HepG2 (cell line): Measurements from ENCODE around the gene SAP25. TPM values are rescaled to one million over a fixed set of nuclear protein-coding genes. Genes with fewer than 3 reads are reported as not detected.

Experiments
- HNRNPLL ChIP-seq: fragments of 200-400 bp; formaldehyde crosslinking; IDR thresholded peaks from 2 replicates; pipeline ENCODE4 v1.6.1; 2017; ENCODE audit warnings: mild to moderate bottlenecking, low read depth, low read length; ENCODE audit not compliant: poor library complexity, severe bottlenecking
- KAT2B ChIP-seq: fragments of 150-350 bp; IDR thresholded peaks from 2 replicates; pipeline ENCODE4 v1.6.1; 2014; ENCODE audit warnings: low read depth, low read length, borderline replicate concordance
- NR2F1 ChIP-seq, 2 experiments: fragments of 450-650 bp in 1 of 2; formaldehyde crosslinking in 1 of 2; IDR thresholded peaks; 2 replicates each; pipeline versions ENCODE4 v1.5.0 to v1.6.1; 2016 to 2020; ENCODE audit warnings: mild to moderate bottlenecking in 1 of 2, missing compliant biosample characterization in 1 of 2, missing genetic modification reagents in 1 of 2, moderate library complexity in 1 of 2
- RCOR2 ChIP-seq: IDR thresholded peaks from 2 replicates; pipeline ENCODE4 v1.6.1; 2016; ENCODE audit warnings: missing biosample characterization, missing genetic modification reagents
- RFX1 ChIP-seq: fragments of 450-650 bp; IDR thresholded peaks from 2 replicates; pipeline ENCODE4 v1.6.1; 2017
- RFX5 ChIP-seq: IDR thresholded peaks from 2 replicates; pipeline ENCODE4 v1.6.1; 2011; ENCODE audit warnings: low read depth, low read length, improper control_type of control experiment
- RNF2 ChIP-seq: fragments of 450-650 bp; conservative IDR thresholded peaks from 2 replicates; pipeline ENCODE4 v1.6.1; 2016; ENCODE audit warnings: low read depth
- TAF1 ChIP-seq: sonication (generic); formaldehyde crosslinking; IDR thresholded peaks from 2 replicates; pipeline ENCODE4 v1.4.0; 2020; ENCODE audit warnings: missing genetic modification reagents
- THAP11 ChIP-seq: IDR thresholded peaks from 2 replicates; pipeline ENCODE4 v1.6.1; 2016; ENCODE audit warnings: missing biosample characterization, missing genetic modification reagents
- ZBTB7A ChIP-seq: sonication (generic); formaldehyde crosslinking; IDR thresholded peaks from 2 replicates; pipeline ENCODE4 v1.8.0; 2022; ENCODE audit warnings: mild to moderate bottlenecking, missing genetic modification reagents
- ZFAT ChIP-seq: sonication (generic); formaldehyde crosslinking; conservative IDR thresholded peaks from 2 replicates; pipeline ENCODE4 v1.8.1; 2023; ENCODE audit warnings: missing genetic modification reagents, inconsistent platforms
- ZFP62 ChIP-seq: sonication (generic); formaldehyde crosslinking; IDR thresholded peaks from 2 replicates; pipeline ENCODE4 v1.4.0; 2020; ENCODE audit warnings: missing genetic modification reagents
- ZKSCAN5 ChIP-seq: sonication (generic); formaldehyde crosslinking; IDR thresholded peaks from 2 replicates; pipeline ENCODE4 v1.5.1; 2020; ENCODE audit warnings: mild to moderate bottlenecking, missing genetic modification reagents
- ZNF3 ChIP-seq: IDR thresholded peaks from 2 replicates; pipeline ENCODE4 v1.7.0; 2017; ENCODE audit warnings: inconsistent platforms
- ZNF326 ChIP-seq: sonication (generic); formaldehyde crosslinking; IDR thresholded peaks from 2 replicates; pipeline ENCODE4 v1.4.0; 2020; ENCODE audit warnings: missing genetic modification reagents, borderline replicate concordance
- ZNF44 ChIP-seq: sonication (generic); formaldehyde crosslinking; IDR thresholded peaks from 2 replicates; pipeline ENCODE4 v1.5.1; 2020; ENCODE audit warnings: mild to moderate bottlenecking, missing genetic modification reagents
- ZNF496 ChIP-seq: sonication (generic); formaldehyde crosslinking; IDR thresholded peaks from 2 replicates; pipeline ENCODE4 v1.8.1; 2023; ENCODE audit warnings: mild to moderate bottlenecking, moderate library complexity, missing genetic modification reagents; ENCODE audit not compliant: insufficient replicate concordance
- ZNF546 ChIP-seq: sonication (generic); formaldehyde crosslinking; conservative IDR thresholded peaks from 2 replicates; pipeline ENCODE4 v1.8.1; 2023; ENCODE audit warnings: mild to moderate bottlenecking, missing genetic modification reagents
- ZNF780A ChIP-seq: sonication (generic); formaldehyde crosslinking; IDR thresholded peaks from 2 replicates; pipeline ENCODE4 v1.8.0; 2022; ENCODE audit warnings: mild to moderate bottlenecking, missing genetic modification reagents, moderate library complexity
- ZSCAN22 ChIP-seq: sonication (generic); formaldehyde crosslinking; IDR thresholded peaks from 2 replicates; pipeline ENCODE4 v1.4.0; 2020; ENCODE audit warnings: mild to moderate bottlenecking, missing genetic modification reagents
- polyA plus RNA-seq, 8 experiments: library from polyadenylated mRNA; depleted of rRNA in 3 of 8; stranded (reverse) in 7 of 8; unstranded in 1 of 8; fragments of >200 nt; fragmentation: Illumina TruSeq in 4 of 8; extraction: Trizol in 4 of 8; gene quantifications; 2 replicates each; pipeline versions ENCODE4 v1.2.1 to v1.2.3, GENCODE V29; 2011 to 2016; ENCODE audit warnings: low read depth in 4 of 8, missing spikeins in 1 of 8, mixed read lengths in 1 of 8; ENCODE audit not compliant: insufficient read depth in 1 of 8
- total RNA-seq, 5 experiments: library from RNA; depleted of rRNA; stranded (reverse); fragments of >200 nt; fragmentation: Illumina TruSeq; extraction: Trizol; gene quantifications; 2 replicates each; pipeline ENCODE4 v1.2.3, GENCODE V29; 2016; ENCODE audit warnings: low read depth in 1 of 5
- TF ChIP-seq, protein P1 (sequence below): IDR thresholded peaks from 2 replicates; pipeline ENCODE4 v1.6.1; 2016
- TF ChIP-seq, protein P2 (sequence below): sonication (generic); formaldehyde crosslinking; IDR thresholded peaks from 2 replicates; pipeline ENCODE4 v1.8.1; 2022; ENCODE audit warnings: mild to moderate bottlenecking, missing genetic modification reagents
- TF ChIP-seq, protein P3 (sequence below): conservative IDR thresholded peaks from 2 replicates; pipeline ENCODE4 v1.6.1; 2018; ENCODE audit warnings: missing genetic modification reagents
- TF ChIP-seq, protein P4 (sequence below): sonication (generic); formaldehyde crosslinking; IDR thresholded peaks from 2 replicates; pipeline ENCODE4 v1.5.1; 2020; ENCODE audit warnings: mild to moderate bottlenecking, missing genetic modification reagents

The SAP25 gene
- total and polyA plus RNA-seq, 2 of the 13 experiments (the other 11 are each of a cell fraction or from before 2014, with no cell fraction given), result 0.15 to 0.20 TPM

DNA sequence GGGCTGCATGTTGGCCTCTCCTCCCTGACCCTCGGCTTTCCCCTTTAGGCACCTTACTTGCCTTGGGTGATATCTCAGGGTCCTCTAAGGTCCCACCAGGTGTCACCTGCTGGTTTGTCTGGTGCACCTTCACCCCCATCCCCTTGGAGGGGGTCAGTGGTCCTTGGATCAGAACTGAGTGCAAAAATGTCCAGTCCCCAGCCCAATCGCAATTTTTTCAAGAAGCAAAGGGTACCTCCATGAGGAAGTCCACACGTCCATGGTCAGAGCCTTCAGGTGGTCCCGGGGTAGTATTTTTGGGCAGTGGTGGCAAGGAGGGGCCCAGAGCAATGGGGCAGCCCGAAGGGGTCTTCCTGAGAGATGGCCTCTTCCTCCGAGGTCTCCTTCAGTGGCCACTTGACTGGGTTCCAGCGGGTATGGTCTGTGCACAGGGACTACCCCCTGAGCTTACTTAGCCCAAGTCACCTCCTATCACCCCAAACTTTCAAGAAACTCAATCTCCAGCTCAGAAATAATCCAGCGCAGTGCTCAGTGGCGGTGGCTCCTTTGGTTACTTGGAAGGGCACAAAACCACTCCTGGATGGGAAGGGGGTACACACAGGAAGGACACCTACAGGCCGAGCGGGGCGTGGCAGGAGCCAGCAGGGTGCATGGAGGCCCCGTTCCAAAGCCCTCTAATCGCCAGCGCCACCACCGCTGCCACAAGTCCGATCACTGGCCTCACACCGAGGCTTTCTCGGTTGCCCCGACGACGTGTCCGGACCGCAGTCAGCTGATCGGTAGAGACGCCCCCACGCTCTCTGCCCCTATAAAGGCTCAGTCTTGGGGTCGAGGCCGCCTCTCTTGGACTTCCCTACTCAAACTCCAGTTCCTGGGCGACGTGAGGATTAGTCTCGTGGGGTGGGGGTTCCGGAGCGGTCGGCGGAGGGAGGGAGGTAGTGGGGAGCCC is 4.5 kb downstream of the SAP25 start (continued):
- TF ChIP-seq, protein P1, sequence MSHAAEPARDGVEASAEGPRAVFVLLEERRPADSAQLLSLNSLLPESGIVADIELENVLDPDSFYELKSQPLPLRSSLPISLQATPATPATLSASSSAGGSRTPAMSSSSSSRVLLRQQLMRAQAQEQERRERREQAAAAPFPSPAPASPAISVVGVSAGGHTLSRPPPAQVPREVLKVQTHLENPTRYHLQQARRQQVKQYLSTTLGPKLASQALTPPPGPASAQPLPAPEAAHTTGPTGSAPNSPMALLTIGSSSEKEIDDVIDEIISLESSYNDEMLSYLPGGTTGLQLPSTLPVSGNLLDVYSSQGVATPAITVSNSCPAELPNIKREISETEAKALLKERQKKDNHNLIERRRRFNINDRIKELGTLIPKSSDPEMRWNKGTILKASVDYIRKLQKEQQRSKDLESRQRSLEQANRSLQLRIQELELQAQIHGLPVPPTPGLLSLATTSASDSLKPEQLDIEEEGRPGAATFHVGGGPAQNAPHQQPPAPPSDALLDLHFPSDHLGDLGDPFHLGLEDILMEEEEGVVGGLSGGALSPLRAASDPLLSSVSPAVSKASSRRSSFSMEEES (CRISPR knock-in tag), result peak; percentile 89
- TF ChIP-seq ZNF780A (CRISPR knock-in tag) (peak; percentile 30; the same call in 1 of the 2 replicates), HNRNPLL (no peak), ZNF496 (CRISPR knock-in tag) (no peak), ZBTB7A (0 out of 2 replicates have a peak, but pooled peaks have one; percentile 25), KAT2B (no peak), THAP11 (no peak; the same call in 1 of the 2 replicates), TAF1 (no peak), ZNF44 (no peak), ZNF3 (CRISPR knock-in tag) (no peak), ZFAT (CRISPR knock-in tag) (no peak), ZKSCAN5 (CRISPR knock-in tag) (no peak), RFX5 (no peak), ZFP62 (CRISPR knock-in tag) (no peak), RNF2 (no peak), ZNF546 (CRISPR knock-in tag) (no peak), ZNF326 (CRISPR knock-in tag) (peak; percentile 99), NR2F1 (CRISPR knock-in tag; IDR thresholded peaks at IDR 0.05) (no peak; a peak in 1 of 4 replicates), RCOR2 (no peak), RFX1 (peak; percentile 92), ZSCAN22 (CRISPR knock-in tag) (no peak; the same call in 1 of the 2 replicates)
- TF ChIP-seq, protein P2, sequence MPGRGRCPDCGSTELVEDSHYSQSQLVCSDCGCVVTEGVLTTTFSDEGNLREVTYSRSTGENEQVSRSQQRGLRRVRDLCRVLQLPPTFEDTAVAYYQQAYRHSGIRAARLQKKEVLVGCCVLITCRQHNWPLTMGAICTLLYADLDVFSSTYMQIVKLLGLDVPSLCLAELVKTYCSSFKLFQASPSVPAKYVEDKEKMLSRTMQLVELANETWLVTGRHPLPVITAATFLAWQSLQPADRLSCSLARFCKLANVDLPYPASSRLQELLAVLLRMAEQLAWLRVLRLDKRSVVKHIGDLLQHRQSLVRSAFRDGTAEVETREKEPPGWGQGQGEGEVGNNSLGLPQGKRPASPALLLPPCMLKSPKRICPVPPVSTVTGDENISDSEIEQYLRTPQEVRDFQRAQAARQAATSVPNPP (CRISPR knock-in tag), result 0 out of 2 replicates have a peak, but pooled peaks have one; percentile 45
- TF ChIP-seq, protein P3, sequence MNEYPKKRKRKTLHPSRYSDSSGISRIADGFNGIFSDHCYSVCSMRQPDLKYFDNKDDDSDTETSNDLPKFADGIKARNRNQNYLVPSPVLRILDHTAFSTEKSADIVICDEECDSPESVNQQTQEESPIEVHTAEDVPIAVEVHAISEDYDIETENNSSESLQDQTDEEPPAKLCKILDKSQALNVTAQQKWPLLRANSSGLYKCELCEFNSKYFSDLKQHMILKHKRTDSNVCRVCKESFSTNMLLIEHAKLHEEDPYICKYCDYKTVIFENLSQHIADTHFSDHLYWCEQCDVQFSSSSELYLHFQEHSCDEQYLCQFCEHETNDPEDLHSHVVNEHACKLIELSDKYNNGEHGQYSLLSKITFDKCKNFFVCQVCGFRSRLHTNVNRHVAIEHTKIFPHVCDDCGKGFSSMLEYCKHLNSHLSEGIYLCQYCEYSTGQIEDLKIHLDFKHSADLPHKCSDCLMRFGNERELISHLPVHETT, result no peak; the same call in 1 of the 2 replicates
- TF ChIP-seq, protein P4, sequence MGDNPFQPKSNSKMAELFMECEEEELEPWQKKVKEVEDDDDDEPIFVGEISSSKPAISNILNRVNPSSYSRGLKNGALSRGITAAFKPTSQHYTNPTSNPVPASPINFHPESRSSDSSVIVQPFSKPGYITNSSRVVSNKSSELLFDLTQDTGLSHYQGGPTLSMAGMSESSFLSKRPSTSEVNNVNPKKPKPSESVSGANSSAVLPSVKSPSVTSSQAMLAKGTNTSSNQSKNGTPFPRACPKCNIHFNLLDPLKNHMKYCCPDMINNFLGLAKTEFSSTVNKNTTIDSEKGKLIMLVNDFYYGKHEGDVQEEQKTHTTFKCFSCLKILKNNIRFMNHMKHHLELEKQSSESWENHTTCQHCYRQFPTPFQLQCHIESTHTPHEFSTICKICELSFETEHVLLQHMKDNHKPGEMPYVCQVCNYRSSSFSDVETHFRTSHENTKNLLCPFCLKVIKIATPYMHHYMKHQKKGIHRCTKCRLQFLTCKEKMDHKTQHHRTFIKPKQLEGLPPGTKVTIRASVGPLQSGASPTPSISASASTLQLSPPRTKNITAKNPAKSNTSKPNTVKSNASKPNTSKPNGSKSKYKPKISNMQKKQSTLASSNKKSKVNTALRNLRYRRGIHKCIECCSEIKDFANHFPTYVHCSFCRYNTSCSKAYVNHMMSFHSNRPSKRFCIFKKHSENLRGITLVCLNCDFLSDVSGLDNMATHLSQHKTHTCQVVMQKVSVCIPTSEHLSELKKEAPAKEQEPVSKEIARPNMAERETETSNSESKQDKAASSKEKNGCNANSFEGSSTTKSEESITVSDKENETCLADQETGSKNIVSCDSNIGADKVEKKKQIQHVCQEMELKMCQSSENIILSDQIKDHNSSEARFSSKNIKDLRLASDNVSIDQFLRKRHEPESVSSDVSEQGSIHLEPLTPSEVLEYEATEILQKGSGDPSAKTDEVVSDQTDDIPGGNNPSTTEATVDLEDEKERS, result peak; percentile 17; the same call in 1 of the 2 replicates
